ENCODE data around the gene ALOX5.

Gene ALOX5

DNA sequence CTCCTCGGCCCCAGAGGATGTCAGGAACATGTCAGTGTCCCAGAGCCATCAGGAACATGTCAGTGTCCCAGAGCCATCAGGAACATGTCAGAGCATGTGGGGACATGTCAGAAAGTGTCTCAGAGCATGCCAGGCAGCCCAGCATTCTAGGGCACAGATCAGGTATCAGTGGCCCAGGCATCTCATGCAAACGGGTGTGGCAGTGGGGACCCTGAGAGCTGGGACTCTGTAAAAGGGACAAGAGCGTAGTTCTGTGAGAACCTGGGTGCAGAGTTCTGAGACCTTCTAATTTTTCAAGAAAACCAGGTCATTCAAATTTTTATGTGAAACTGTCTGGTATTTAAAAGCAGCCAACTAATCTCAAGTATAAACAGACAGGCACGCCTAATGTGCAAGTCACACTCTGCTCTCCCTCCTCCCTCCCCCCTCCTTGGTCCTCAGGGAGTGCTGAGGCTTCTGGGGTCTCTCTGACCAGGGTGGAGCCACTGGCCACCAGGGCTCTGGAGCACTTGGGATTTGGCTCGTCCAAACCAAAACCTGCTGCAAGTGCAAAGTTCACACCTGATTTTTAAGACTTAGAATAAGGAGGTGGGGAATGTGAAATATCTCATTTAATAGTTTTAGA is 64.6 kb downstream of the ALOX5 start:
- Histone ChIP-seq H3K4me3 (ENCODE audit: extremely low read depth, insufficient read depth, low read length, poor library complexity, severe bottlenecking) (no peak overlapping the region), H3K27ac (ENCODE audit: low read depth, low read length, severe bottlenecking) (no peak overlapping the region), H3K36me3 (ENCODE audit: control insufficient read depth, insufficient read depth, low read length) (no peaks in the 10 kb centered on the region), H3K4me1 (ENCODE audit: control insufficient read depth, insufficient read depth, low read length, poor library complexity, severe bottlenecking) (peaks cover 7% of the 10 kb centered on the region), H3K9me3 (ENCODE audit: control insufficient read depth, low read length) (peaks cover 8% of the 10 kb centered on the region)
- 89 to 98% methylated on average over 3 of the region's 5 CpGs for WGBS, 2 experiments (ENCODE audit: insufficient coverage in 2 of 2)

- peaks cover 7% of the 10 kb centered on the region for H3K4me1 ChIP-seq (ENCODE audit: control insufficient read depth, insufficient read depth, low read length, poor library complexity, severe bottlenecking)
- H3K4me3 ChIP-seq (ENCODE audit: extremely low read depth, insufficient read depth, low read length, poor library complexity, severe bottlenecking), result no peak overlapping the region
- H3K9me3 ChIP-seq (ENCODE audit: control insufficient read depth, low read length), result peaks cover 8% of the 10 kb centered on the region
- H3K27ac ChIP-seq (ENCODE audit: low read depth, low read length, severe bottlenecking), result no peak overlapping the region
- WGBS, 2 experiments (ENCODE audit: insufficient coverage in 2 of 2), result 87 to 92% methylated on average over 5 to 6 of the region's 6 CpGs
- H3K36me3 ChIP-seq (ENCODE audit: control insufficient read depth, insufficient read depth, low read length), result no peaks in the 10 kb centered on the region
Observed at GRCh38 chr10:45439365-45439764, 65.3 kb downstream of the ALOX5 start.

DNA sequence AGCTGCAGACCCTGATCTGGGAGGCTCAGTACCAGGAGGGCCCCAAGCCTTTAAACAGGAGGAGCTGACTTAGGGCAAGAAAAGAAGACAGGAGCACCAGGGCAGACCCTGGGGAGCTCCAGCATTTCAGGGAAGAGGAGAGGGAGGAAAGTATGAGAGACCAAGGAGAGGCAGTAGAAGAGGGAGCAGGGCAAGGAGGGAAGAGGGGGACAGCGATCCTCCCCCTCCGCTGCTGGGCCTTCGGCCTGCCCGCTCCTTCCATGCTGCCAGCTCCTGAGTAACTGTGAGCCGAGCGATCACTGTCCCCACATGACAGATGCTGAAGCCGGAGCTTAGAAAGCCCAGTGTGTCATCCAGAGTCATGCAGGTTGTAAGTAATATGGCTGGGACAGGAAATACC is 65.9 kb downstream of the ALOX5 start:
- no peak overlapping the region for H3K4me3 ChIP-seq (ENCODE audit: extremely low read depth, insufficient read depth, low read length, poor library complexity, severe bottlenecking)
- H3K27ac ChIP-seq (ENCODE audit: low read depth, low read length, severe bottlenecking), result no peak overlapping the region
- H3K36me3 ChIP-seq (ENCODE audit: control insufficient read depth, insufficient read depth, low read length), result no peaks in the 10 kb centered on the region
- WGBS, 2 experiments (ENCODE audit: insufficient coverage in 2 of 2), result 78 to 87% methylated on average over 4 to 5 of the region's 7 CpGs
- peaks cover 7% of the 10 kb centered on the region for H3K4me1 ChIP-seq (ENCODE audit: control insufficient read depth, insufficient read depth, low read length, poor library complexity, severe bottlenecking)
- H3K9me3 ChIP-seq (ENCODE audit: control insufficient read depth, low read length), result peaks cover 8% of the 10 kb centered on the region

- no peaks in the 10 kb centered on the region for H3K36me3 ChIP-seq (ENCODE audit: control insufficient read depth, insufficient read depth, low read length)
- peaks cover 7% of the 10 kb centered on the region for H3K4me1 ChIP-seq (ENCODE audit: control insufficient read depth, insufficient read depth, low read length, poor library complexity, severe bottlenecking)
- H3K9me3 ChIP-seq (ENCODE audit: control insufficient read depth, low read length), result peaks cover 8% of the 10 kb centered on the region
- H3K4me3 ChIP-seq (ENCODE audit: extremely low read depth, insufficient read depth, low read length, poor library complexity, severe bottlenecking), result no peak overlapping the region
- no peak overlapping the region for H3K27ac ChIP-seq (ENCODE audit: low read depth, low read length, severe bottlenecking)
- WGBS, 2 experiments (ENCODE audit: insufficient coverage in 2 of 2), result 95 to 96% methylated on average over 7 to 11 of the region's 13 CpGs
Observed at GRCh38 chr10:45440511-45441062, 66.6 kb downstream of the ALOX5 start.

GRCh38 chr10:45441239-45442190 is 67.5 kb downstream of the ALOX5 start:
- peaks cover 8% of the 10 kb centered on the region for H3K9me3 ChIP-seq (ENCODE audit: control insufficient read depth, low read length)
- H3K4me1 ChIP-seq (ENCODE audit: control insufficient read depth, insufficient read depth, low read length, poor library complexity, severe bottlenecking), result peaks cover 7% of the 10 kb centered on the region
- 91% methylated on average over 12 of the region's 13 CpGs for WGBS, 2 experiments (ENCODE audit: insufficient coverage in 2 of 2)
- H3K27ac ChIP-seq (ENCODE audit: low read depth, low read length, severe bottlenecking), result no peak overlapping the region
- H3K36me3 ChIP-seq (ENCODE audit: control insufficient read depth, insufficient read depth, low read length), result no peaks in the 10 kb centered on the region
- H3K4me3 ChIP-seq (ENCODE audit: extremely low read depth, insufficient read depth, low read length, poor library complexity, severe bottlenecking), result no peak overlapping the region

GRCh38 chr10:45442251-45442650 is 68.2 kb downstream of the ALOX5 start:
- peaks cover 7% of the 10 kb centered on the region for H3K4me1 ChIP-seq (ENCODE audit: control insufficient read depth, insufficient read depth, low read length, poor library complexity, severe bottlenecking)
- H3K27ac ChIP-seq (ENCODE audit: low read depth, low read length, severe bottlenecking), result no peak overlapping the region
- H3K4me3 ChIP-seq (ENCODE audit: extremely low read depth, insufficient read depth, low read length, poor library complexity, severe bottlenecking), result no peak overlapping the region
- 80 to 86% methylated on average over 2 to 3 of the region's 6 CpGs for WGBS, 2 experiments (ENCODE audit: insufficient coverage in 2 of 2)
- peaks cover 8% of the 10 kb centered on the region for H3K9me3 ChIP-seq (ENCODE audit: control insufficient read depth, low read length)
- H3K36me3 ChIP-seq (ENCODE audit: control insufficient read depth, insufficient read depth, low read length), result no peaks in the 10 kb centered on the region

DNA sequence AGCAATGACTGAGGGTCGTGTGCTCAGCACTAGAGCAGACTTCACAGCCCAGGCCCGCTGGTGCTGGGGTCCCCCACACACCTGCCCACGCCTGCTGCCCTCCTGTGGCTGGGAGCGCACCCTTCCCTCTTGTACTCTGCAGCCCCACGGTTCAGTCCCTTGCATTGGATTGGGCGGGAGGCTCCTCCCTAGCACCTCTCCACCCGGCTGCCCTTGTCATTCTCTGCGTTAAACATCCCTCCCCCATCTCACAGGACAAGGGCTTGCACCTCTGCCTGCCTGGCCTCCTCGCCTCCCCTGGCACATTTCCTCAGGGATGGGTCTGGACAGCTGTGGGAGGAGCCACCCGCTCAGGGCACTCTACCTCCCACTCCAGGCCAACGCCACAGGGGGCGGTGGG is 68.6 kb downstream of the ALOX5 start:
- Histone ChIP-seq H3K27ac (ENCODE audit: low read depth, low read length, severe bottlenecking) (no peak overlapping the region), H3K36me3 (ENCODE audit: control insufficient read depth, insufficient read depth, low read length) (no peaks in the 10 kb centered on the region), H3K4me1 (ENCODE audit: control insufficient read depth, insufficient read depth, low read length, poor library complexity, severe bottlenecking) (peaks cover 7% of the 10 kb centered on the region), H3K4me3 (ENCODE audit: extremely low read depth, insufficient read depth, low read length, poor library complexity, severe bottlenecking) (no peak overlapping the region), H3K9me3 (ENCODE audit: control insufficient read depth, low read length) (peaks cover 5% of the 10 kb centered on the region)
- 63 to 76% methylated on average over 6 to 12 of the region's 12 CpGs for WGBS, 2 experiments (ENCODE audit: insufficient coverage in 2 of 2)

GRCh38 chr10:45443101-45444009 is 69.3 kb downstream of the ALOX5 start:
- Histone ChIP-seq H3K9me3 (ENCODE audit: control insufficient read depth, low read length) (no peaks in the 10 kb centered on the region), H3K36me3 (ENCODE audit: control insufficient read depth, insufficient read depth, low read length) (no peaks in the 10 kb centered on the region), H3K4me3 (ENCODE audit: extremely low read depth, insufficient read depth, low read length, poor library complexity, severe bottlenecking) (no peak overlapping the region), H3K27ac (ENCODE audit: low read depth, low read length, severe bottlenecking) (no peak overlapping the region), H3K4me1 (ENCODE audit: control insufficient read depth, insufficient read depth, low read length, poor library complexity, severe bottlenecking) (peaks cover 7% of the 10 kb centered on the region)
- WGBS, 2 experiments (ENCODE audit: insufficient coverage in 2 of 2), result 94 to 95% methylated on average over 65 to 76 of the region's 76 CpGs

DNA sequence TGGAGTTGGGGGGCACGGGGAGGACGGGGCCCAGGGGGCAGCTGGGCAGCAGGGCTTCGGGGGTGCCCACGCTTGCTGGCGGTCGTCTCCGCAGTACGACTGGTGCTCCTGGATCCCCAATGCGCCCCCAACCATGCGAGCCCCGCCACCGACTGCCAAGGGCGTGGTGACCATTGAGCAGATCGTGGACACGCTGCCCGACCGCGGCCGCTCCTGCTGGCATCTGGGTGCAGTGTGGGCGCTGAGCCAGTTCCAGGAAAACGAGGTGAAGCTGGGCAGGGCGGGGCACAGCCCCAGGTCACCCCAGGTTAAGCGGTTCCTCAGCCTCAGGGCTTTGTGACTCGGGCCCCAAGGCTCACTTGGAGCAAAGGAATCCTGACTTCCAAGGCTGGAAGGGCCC is 70.0 kb downstream of the ALOX5 start:
- no peaks in the 10 kb centered on the region for H3K36me3 ChIP-seq (ENCODE audit: control insufficient read depth, insufficient read depth, low read length)
- whole genome bisulfite sequencing, 2 experiments (ENCODE audit: insufficient coverage in 2 of 2), result 93 to 96% methylated on average over 20 to 24 of the region's 24 CpGs

More for the DNA sequence above, 70.0 kb downstream of the ALOX5 start:
- Histone ChIP-seq H3K9me3 (ENCODE audit: control insufficient read depth, low read length) (no peaks in the 10 kb centered on the region), H3K4me1 (ENCODE audit: control insufficient read depth, insufficient read depth, low read length, poor library complexity, severe bottlenecking) (peaks cover 5% of the 10 kb centered on the region), H3K4me3 (ENCODE audit: extremely low read depth, insufficient read depth, low read length, poor library complexity, severe bottlenecking) (no peak overlapping the region), H3K27ac (ENCODE audit: low read depth, low read length, severe bottlenecking) (no peak overlapping the region)
